GM10248 (cell line): Measurements from ENCODE around the gene DPP7.

ENCODE experiments used
- CTCF ChIA-PET: fragments of 300-600 bp; sonication (Branson Sonifier 250); formaldehyde crosslinking; extraction: SDS; loops from one replicate; lab custom pipeline; 2021; ENCODE audit warnings: antibody characterized with exemption; lab: Yijun Ruan, JAX
- POLR2A ChIA-PET: fragments of 350-650 bp; sonication (Branson Sonifier 250); formaldehyde crosslinking; extraction: SDS; loops from one replicate; lab custom pipeline; 2020; ENCODE audit warnings: antibody characterized with exemption; lab: Yijun Ruan, JAX
- DNase-seq: peaks from one replicate; pipeline ENCODE4 v3.0.0; 2012; ENCODE audit errors: extremely low spot score
- TF ChIP-seq, protein P1 (sequence below): IDR thresholded peaks from 2 replicates; pipeline ENCODE4 v1.5.1; 2012; ENCODE audit warnings: mild to moderate bottlenecking, low read depth; ENCODE audit errors: extremely low read depth, missing control alignments, control extremely low read depth

DPP7 gene

DNA sequence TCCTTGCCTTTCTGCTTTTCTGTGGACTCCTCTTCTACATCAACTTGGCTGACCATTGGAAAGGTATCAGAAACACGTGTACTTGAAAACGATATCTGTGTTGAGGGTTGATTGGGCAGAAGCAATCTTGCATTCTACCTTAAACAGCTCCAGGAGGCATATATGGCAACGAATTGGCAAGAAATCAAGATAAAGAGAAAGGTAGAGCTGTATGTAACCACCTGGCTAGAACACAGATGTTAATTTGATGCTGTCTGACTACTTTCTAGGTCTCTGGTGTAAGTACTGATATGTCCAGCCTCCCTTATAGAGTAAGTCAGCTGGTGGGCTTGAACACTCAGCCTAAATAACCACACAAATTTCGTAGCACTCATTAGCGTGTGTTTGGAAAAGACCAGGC is 26.4 kb downstream of the DPP7 start:
- TF ChIP-seq, protein P1, sequence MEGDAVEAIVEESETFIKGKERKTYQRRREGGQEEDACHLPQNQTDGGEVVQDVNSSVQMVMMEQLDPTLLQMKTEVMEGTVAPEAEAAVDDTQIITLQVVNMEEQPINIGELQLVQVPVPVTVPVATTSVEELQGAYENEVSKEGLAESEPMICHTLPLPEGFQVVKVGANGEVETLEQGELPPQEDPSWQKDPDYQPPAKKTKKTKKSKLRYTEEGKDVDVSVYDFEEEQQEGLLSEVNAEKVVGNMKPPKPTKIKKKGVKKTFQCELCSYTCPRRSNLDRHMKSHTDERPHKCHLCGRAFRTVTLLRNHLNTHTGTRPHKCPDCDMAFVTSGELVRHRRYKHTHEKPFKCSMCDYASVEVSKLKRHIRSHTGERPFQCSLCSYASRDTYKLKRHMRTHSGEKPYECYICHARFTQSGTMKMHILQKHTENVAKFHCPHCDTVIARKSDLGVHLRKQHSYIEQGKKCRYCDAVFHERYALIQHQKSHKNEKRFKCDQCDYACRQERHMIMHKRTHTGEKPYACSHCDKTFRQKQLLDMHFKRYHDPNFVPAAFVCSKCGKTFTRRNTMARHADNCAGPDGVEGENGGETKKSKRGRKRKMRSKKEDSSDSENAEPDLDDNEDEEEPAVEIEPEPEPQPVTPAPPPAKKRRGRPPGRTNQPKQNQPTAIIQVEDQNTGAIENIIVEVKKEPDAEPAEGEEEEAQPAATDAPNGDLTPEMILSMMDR: no peak
- POLR2A ChIA-PET: no interaction called here
- CTCF ChIA-PET: interaction anchor here (0.7 to 1.9 kb wide), 7 partner anchors 11 to 334 kb away, joined by 3 to 4 read pairs (median 3); partner anchors contain the start of gene EXD3
- DNase-seq: no peak

DNA sequence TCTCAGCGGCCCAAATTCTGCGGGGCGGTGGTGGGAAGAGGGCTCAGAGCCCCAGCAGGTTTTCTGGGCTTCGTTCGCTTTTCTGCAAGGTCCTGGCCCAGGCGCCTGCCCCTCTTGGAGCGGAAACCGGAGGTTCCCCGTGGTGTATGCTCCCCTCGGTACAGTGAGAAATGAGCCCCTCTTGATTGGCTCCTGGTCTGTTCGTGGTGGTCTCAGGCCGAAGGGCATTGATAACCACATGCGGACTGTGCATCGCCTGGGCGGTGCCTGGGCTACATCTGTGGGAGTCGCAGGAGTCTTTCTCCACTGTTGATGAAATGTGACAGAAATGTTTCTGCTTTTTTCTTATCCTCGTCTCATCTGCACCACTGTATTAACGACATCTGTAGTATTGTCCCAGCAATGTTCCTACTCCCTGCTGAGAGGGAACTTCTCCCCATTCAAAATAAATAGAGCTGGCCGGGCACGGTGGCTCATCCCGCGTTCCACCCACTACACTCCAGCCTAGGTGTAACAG is 27.1 kb downstream of the DPP7 start:
- TF ChIP-seq, protein P1: no peak
- DNase-seq: no peak
- ChIA-PET POLR2A (interaction anchor here (0.7 to 1.8 kb wide), 6 partner anchors 8 to 290 kb away, joined by 3 to 15 read pairs (median 6); partner anchors contain the start of genes SAPCD2 and TUBB4B), CTCF (interaction anchor here (0.9 to 2.9 kb wide), 14 partner anchors 8 to 294 kb away, joined by 3 to 27 read pairs (median 4); partner anchors contain the start of genes AJM1, FBXW5, RNF224 and SAPCD2)

DNA sequence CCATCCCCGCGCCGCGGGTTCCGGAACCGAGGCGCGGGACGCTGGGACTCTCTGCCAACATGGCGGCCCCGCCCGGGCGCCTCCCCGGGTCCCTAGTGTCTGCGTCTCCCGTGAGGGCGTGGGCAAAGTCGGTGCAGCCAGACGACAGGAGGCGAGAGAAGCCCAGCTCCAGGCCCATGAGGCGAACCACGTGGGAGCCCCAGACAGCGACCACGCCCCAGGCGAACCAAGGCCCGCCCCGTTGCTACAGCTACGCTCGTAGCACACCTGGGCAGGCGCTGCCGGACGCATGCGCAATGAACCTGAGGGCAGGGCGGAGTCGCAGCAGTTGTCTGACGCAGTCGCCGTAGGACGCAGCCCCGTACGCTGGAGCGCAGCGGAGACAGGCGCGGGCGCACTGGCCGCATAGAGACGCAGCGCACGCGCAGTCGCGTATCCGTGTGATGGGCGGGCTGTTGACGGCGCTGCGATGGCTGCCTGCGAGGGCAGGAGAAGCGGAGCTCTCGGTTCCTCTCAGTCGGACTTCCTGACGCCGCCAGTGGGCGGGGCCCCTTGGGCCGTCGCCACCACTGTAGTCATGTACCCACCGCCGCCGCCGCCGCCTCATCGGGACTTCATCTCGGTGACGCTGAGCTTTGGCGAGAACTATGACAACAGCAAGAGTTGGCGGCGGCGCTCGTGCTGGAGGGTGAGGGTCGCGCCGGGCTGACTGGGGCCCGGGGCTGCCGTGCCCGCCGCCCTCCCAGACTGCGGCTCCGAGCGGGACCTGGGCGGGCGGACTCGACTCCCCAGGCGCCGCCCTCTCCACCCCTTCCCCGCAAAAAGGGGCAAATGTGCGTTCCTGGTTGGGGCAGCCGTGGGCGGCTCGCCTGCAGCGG is 27.8 kb downstream of the DPP7 start, which contains the start of gene MAN1B1:
Gene MAN1B1 (plus strand): TSS at position 455 of the 878 bp plus-strand sequence. CDS start 15 bp downstream, at position 470.
- ChIA-PET POLR2A (interaction anchor here (0.7 to 1.8 kb wide), 10 partner anchors 9 to 289 kb away, joined by 3 to 15 read pairs (median 4); partner anchors contain the start of genes SAPCD2 and TUBB4B), CTCF (interaction anchor here (0.9 to 2.9 kb wide), 17 partner anchors 9 to 293 kb away, joined by 3 to 27 read pairs (median 4); partner anchors contain the start of genes AJM1, CYSRT1, FBXW5 and NPDC1)
- TF ChIP-seq, protein P1: no peak
- peak; percentile 98 for DNase-seq

DNA sequence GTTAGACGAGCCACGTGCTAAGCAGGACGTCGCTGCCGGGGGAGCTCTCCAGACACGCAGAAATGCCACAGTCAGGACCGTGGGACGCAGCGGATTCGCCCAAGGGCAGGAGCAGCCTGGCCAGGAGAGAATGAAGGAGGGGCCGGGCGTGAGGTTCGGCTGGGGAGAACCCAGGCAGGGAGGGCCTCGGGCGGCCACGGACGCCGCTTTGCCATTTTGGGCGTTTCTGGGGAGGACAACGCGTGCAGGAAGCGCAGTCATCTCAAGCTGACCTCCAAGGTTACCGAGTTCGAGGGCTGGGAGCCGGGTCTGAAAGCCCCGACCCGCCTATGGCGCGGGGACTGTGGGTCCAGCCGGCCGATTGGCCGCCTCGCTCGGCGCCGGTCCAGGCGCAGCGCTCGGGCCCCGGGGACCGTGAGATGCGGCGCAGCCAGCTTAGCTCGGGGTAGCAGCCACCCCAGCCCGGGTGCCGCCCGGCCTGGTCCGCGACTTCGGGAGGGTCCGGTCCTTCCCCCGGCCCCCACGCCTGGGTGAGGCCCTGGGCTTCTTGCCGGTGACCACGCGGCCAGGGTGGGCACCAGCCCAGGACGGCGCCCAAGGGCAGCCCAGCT is 28.5 kb downstream of the DPP7 start:
- CTCF ChIA-PET: interaction anchor here (1.0 to 2.9 kb wide), 14 partner anchors 10 to 244 kb away, joined by 3 to 27 read pairs (median 5); partner anchors contain the start of genes AJM1, CYSRT1, FBXW5 and NPDC1
- TF ChIP-seq, protein P1: no peak
- DNase-seq: no peak
- POLR2A ChIA-PET: interaction anchor here (0.8 to 1.8 kb wide), 7 partner anchors 16 to 161 kb away, joined by 3 to 15 read pairs (median 4); partner anchors contain the start of genes SAPCD2 and TUBB4B

DNA sequence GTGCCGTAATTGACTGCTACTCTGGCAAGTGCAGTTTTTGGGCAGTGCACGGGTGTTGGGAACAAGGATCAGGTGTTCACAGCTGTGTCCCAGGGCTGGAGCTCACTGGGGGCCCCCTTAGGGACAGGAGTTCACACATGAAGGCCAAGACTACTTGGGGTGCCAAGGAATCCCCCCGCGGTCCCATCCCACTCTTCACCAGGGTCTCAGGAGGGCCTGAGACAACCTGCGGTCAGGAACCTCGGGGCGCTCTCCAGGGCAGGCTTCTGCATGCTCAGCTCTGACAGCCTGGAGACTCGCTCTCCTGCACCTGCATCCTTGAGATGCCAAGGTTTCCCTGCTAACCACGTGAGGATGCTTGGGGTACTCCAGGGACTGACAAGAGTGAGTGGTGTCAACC is 30.0 kb downstream of the DPP7 start:
- CTCF ChIA-PET: interaction anchor here (0.8 to 2.2 kb wide), 4 partner anchors 11 to 152 kb away, joined by 3 to 11 read pairs (median 6); no protein-coding TSS in a partner anchor
- POLR2A ChIA-PET: interaction anchor here (0.6 to 1.5 kb wide), 3 partner anchors 11 to 67 kb away, joined by 3 to 4 read pairs (median 3); no protein-coding TSS in a partner anchor
- no peak for DNase-seq
- TF ChIP-seq, protein P1: no peak
